ENCODE data around the gene FAM180A. TPM values are rescaled to one million over a fixed set of nuclear protein-coding genes. Genes with fewer than 3 reads are reported as not detected.

The FAM180A gene
- total and polyA plus RNA-seq, 9 of the 15 experiments (the other 6 are each of a cell fraction or from before 2014, with no cell fraction given) = not detected

- H3K9me3 ChIP-seq (replicated peaks; ENCODE audit: control insufficient read depth, insufficient read depth, low read depth, low read length) = no peaks in the 10 kb centered on the region
- no peaks in the 10 kb centered on the region for H4K20me1 ChIP-seq (replicated peaks; ENCODE audit: control insufficient read depth, insufficient read depth, low read length)
- H3K36me3 ChIP-seq (ENCODE audit: control insufficient read depth, insufficient read depth, low read length) = no peaks in the 10 kb centered on the region
- FAIRE-seq = no peak
- ChIA-PET CTCF (ENCODE audit: low intra/inter-chr PET ratio) (no interaction called here), POLR2A (interaction anchor here (0.6 to 1.4 kb wide), 3 partner anchors 8 to 245 kb away, joined by 3 to 5 read pairs (median 5); partner anchors contain the start of gene SLC13A4)
- H3K27ac ChIP-seq (ENCODE audit: extremely low read depth, low read depth, low read length) = no peak overlapping the region
- DNase-seq (ENCODE audit: extremely low read depth in 1 of 4, low spot score in 3 of 4) = no peak
- no TSS peak for BruUV-seq (replicated peaks)
- peaks cover 23 to 35% of the 10 kb centered on the region in 2 experiments; a peak in 4 of 5 replicates for H3K27me3 ChIP-seq (ENCODE audit: control insufficient read depth in 2 of 2, insufficient read depth in 2 of 2, low read length in 2 of 2)
- no peak overlapping the region for H3K9ac ChIP-seq (ENCODE audit: insufficient read depth in 1 of 2, low read depth in 2 of 2, low read length in 2 of 2)
- H3K4me3 ChIP-seq = no peak overlapping the region
- H3K9me1 ChIP-seq (ENCODE audit: control insufficient read depth, insufficient read depth, low read length) = no peaks in the 10 kb centered on the region
- H3K79me2 ChIP-seq (ENCODE audit: control insufficient read depth, insufficient read depth, low read length) = no peaks in the 10 kb centered on the region
- no peak for ATAC-seq
- 3% methylated on average over 2 of the region's 2 CpGs for WGBS (ENCODE audit: insufficient coverage, low coverage, missing lambda C conversion rate)
- H3K4me2 ChIP-seq (ENCODE audit: insufficient read depth, low read length) = no peak overlapping the region
- TF ChIP-seq MCM3 (IDR thresholded peaks at IDR 0.05) (peak; percentile 57; the same call in 1 of the 2 replicates), ZBTB26 (CRISPR knock-in tag; IDR thresholded peaks at IDR 0.05) (0 out of 2 replicates have a peak, but pooled peaks have one; percentile 38), HDAC1 (IDR thresholded peaks at IDR 0.05) (no peak), VEZF1 (CRISPR knock-in tag; IDR thresholded peaks at IDR 0.05) (peak; percentile 52), RBM22 (IDR thresholded peaks at IDR 0.05; ENCODE audit: low read depth, low read length, poor library complexity, severe bottlenecking) (no peak), LARP7 (IDR thresholded peaks at IDR 0.05) (peak; percentile 32; the same call in 1 of the 2 replicates), GATAD2B (IDR thresholded peaks at IDR 0.05; ENCODE audit: borderline replicate concordance) (no peak)
- TF ChIP-seq, protein P1, sequence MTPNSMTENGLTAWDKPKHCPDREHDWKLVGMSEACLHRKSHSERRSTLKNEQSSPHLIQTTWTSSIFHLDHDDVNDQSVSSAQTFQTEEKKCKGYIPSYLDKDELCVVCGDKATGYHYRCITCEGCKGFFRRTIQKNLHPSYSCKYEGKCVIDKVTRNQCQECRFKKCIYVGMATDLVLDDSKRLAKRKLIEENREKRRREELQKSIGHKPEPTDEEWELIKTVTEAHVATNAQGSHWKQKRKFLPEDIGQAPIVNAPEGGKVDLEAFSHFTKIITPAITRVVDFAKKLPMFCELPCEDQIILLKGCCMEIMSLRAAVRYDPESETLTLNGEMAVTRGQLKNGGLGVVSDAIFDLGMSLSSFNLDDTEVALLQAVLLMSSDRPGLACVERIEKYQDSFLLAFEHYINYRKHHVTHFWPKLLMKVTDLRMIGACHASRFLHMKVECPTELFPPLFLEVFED (CRISPR knock-in tag; conservative IDR thresholded peaks at IDR 0.05) = 0 out of 2 replicates have a peak, but pooled peaks have one; percentile 27
- in situ Hi-C loops (cut with MboI) (no loop called here), intact Hi-C loops (cut with micrococcal nuclease) (no loop called here)
- H2AFZ ChIP-seq (ENCODE audit: low read depth, low read length) = no peak overlapping the region
- peaks cover 2 to 10% of the 10 kb centered on the region in 2 experiments; a peak in 4 of 5 replicates for H3K4me1 ChIP-seq (replicated peaks in 1 of 2; ENCODE audit: control insufficient read depth in 2 of 2, insufficient read depth in 2 of 2, low read length in 2 of 2)
Measured at GRCh38 chr7:135719688-135720087, 28.9 kb downstream of the FAM180A start.

Data from K562 (cell line).